GM19455 (cell line): ENCODE results near the gene STN1.

ENCODE experiments used
- ATAC-seq: cut with Tn5 transposase; IDR thresholded peaks from one replicate; pipeline ENCODE4 v1.9.1; 2021; ENCODE audit not compliant: unreplicated experiment

STN1 gene

GRCh38 chr10:103832806-103833205, 85.2 kb downstream of the STN1 start:
- no peak for ATAC-seq
